ENCODE results near the gene XRN2.

The XRN2 gene

DNA sequence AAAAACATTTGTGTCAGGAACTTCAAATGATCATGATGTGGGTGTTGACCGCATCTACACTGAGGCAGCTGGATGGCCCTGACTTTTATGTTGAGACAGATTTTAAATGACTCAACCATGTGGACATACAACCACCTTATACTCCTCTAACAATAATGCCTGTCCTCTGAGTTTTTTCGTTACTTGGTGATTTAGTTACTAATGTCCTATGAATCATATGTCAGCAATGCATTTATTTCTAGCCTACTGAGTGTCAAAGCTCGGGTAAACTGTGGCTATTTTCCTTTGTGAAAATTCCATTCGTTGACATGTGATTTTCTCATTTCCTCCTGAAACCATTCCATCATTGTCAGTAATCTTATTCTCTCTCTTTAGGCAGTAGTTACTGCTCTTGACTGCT lies 133.1 kb downstream of the XRN2 start:
- DNase-seq: peak; percentile 71 to 93

DNA sequence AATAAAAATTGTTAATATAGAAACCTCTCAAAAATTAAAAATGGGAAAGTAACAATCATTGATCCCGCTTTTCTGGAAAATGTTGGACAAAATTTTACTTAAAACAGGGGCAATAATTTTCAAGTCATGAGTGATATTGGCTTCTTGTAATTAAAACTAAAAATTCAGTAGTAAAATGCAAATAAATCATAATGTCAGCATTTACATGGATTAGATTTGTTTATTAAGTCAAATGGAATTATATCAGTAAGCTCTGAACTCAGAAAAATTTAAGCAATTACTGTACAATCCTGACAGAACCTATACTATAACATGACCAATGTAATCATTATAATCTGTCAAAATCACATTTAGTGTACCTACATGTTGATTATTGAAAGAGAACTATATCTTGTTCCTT lies 134.1 kb downstream of the XRN2 start:
- no peak for DNase-seq

DNA sequence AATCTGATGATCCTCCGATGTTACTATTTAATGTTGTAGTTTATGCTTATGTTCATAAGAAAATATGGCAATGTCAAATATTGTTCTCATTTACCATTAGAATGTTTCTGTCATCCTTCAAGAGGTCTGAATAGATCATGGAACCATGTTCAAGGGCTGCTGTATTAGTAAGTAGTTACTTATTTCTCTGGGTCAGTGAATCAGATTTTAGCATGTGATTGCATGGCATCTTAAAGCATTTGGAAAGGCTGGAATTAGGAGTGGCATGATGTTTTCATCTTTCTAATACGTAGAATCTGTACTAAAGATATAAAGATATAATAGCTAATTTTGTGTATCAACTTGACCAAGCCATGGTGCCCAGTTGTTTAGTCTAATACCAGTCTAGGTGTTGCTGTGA lies 134.7 kb downstream of the XRN2 start:
- DNase-seq: no peak
